Measurements from ENCODE around the gene SPO11.

Gene SPO11

GRCh38 chr20:57290178-57290484 lies 39.5 kb upstream of the SPO11 start:
- no peak for TF ChIP-seq CREB1 (IDR thresholded peaks at IDR 0.05; ENCODE audit: low read depth)
- TF ChIP-seq ZBTB7A (IDR thresholded peaks at IDR 0.05; ENCODE audit: low read depth) = no peak
- TF ChIP-seq NFIC (IDR thresholded peaks at IDR 0.05) = no peak
- no peak for TF ChIP-seq TCF12 (IDR thresholded peaks at IDR 0.05; ENCODE audit: low read depth)
- no peak for TF ChIP-seq YY1 (IDR thresholded peaks at IDR 0.05; ENCODE audit: low read depth)
- TF ChIP-seq FOXM1 (IDR thresholded peaks at IDR 0.05; ENCODE audit: borderline replicate concordance, low read depth) = no peak
- no peak for TF ChIP-seq USF1 (IDR thresholded peaks at IDR 0.05)
- TF ChIP-seq, protein P1, sequence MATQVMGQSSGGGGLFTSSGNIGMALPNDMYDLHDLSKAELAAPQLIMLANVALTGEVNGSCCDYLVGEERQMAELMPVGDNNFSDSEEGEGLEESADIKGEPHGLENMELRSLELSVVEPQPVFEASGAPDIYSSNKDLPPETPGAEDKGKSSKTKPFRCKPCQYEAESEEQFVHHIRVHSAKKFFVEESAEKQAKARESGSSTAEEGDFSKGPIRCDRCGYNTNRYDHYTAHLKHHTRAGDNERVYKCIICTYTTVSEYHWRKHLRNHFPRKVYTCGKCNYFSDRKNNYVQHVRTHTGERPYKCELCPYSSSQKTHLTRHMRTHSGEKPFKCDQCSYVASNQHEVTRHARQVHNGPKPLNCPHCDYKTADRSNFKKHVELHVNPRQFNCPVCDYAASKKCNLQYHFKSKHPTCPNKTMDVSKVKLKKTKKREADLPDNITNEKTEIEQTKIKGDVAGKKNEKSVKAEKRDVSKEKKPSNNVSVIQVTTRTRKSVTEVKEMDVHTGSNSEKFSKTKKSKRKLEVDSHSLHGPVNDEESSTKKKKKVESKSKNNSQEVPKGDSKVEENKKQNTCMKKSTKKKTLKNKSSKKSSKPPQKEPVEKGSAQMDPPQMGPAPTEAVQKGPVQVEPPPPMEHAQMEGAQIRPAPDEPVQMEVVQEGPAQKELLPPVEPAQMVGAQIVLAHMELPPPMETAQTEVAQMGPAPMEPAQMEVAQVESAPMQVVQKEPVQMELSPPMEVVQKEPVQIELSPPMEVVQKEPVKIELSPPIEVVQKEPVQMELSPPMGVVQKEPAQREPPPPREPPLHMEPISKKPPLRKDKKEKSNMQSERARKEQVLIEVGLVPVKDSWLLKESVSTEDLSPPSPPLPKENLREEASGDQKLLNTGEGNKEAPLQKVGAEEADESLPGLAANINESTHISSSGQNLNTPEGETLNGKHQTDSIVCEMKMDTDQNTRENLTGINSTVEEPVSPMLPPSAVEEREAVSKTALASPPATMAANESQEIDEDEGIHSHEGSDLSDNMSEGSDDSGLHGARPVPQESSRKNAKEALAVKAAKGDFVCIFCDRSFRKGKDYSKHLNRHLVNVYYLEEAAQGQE (IDR thresholded peaks at IDR 0.05; ENCODE audit: low read depth) = no peak
- no peak for TF ChIP-seq TAF1 (IDR thresholded peaks at IDR 0.05; ENCODE audit: low read depth)
- TF ChIP-seq RAD21 (IDR thresholded peaks at IDR 0.05; ENCODE audit: low read depth) = no peak
- TF ChIP-seq TEAD4 (IDR thresholded peaks at IDR 0.05) = no peak
- TF ChIP-seq EGR1 (IDR thresholded peaks at IDR 0.05) = no peak
- no peak for TF ChIP-seq MAX (IDR thresholded peaks at IDR 0.05)

DNA sequence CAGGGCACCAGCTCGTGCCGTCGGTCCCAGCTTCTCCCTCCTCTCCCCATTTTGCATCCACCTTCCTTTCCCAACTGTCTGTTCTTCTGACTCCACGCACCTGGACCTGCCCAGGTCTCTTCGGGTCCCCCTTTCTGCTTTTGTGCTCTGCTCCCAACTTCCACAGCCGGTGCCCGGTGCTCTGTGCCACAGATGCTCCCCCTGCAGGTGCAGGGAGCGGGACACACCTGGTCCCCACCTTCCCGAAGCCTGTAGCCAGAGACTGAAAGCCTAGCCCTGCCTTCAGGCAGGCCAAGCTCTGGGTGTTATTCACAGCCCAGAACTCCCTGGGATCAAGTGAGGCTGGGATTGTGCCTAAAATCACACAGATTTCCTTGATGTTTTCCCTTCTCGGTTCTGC lies 38.6 kb upstream of the SPO11 start:
- no peak for TF ChIP-seq ZBTB7A (IDR thresholded peaks at IDR 0.05; ENCODE audit: low read depth)
- TF ChIP-seq YY1 (IDR thresholded peaks at IDR 0.05; ENCODE audit: low read depth) = no peak
- TF ChIP-seq CREB1 (IDR thresholded peaks at IDR 0.05; ENCODE audit: low read depth) = no peak
- TF ChIP-seq TCF12 (IDR thresholded peaks at IDR 0.05; ENCODE audit: low read depth) = no peak
- TF ChIP-seq TAF1 (IDR thresholded peaks at IDR 0.05; ENCODE audit: low read depth) = no peak
- no peak for TF ChIP-seq FOXM1 (IDR thresholded peaks at IDR 0.05; ENCODE audit: borderline replicate concordance, low read depth)
- no peak for TF ChIP-seq NFIC (IDR thresholded peaks at IDR 0.05)
- TF ChIP-seq, protein P1 (IDR thresholded peaks at IDR 0.05; ENCODE audit: low read depth) = no peak
- TF ChIP-seq CEBPB (IDR thresholded peaks at IDR 0.05) = no peak
- no peak for TF ChIP-seq USF1 (IDR thresholded peaks at IDR 0.05)

GRCh38 chr20:57291694-57292093 lies 37.9 kb upstream of the SPO11 start:
- TF ChIP-seq, protein P1 (IDR thresholded peaks at IDR 0.05; ENCODE audit: low read depth) = no peak
- TF ChIP-seq FOXM1 (IDR thresholded peaks at IDR 0.05; ENCODE audit: borderline replicate concordance, low read depth) = no peak
- no peak for TF ChIP-seq RAD21 (IDR thresholded peaks at IDR 0.05; ENCODE audit: low read depth)
- TF ChIP-seq NFIC (IDR thresholded peaks at IDR 0.05) = no peak
- TF ChIP-seq CEBPB (IDR thresholded peaks at IDR 0.05) = no peak
- no peak for TF ChIP-seq TAF1 (IDR thresholded peaks at IDR 0.05; ENCODE audit: low read depth)
- TF ChIP-seq MAX (IDR thresholded peaks at IDR 0.05) = no peak
- TF ChIP-seq EP300 (IDR thresholded peaks at IDR 0.05; ENCODE audit: borderline replicate concordance) = no peak
- no peak for TF ChIP-seq ZBTB7A (IDR thresholded peaks at IDR 0.05; ENCODE audit: low read depth)
- TF ChIP-seq YY1 (IDR thresholded peaks at IDR 0.05; ENCODE audit: low read depth) = no peak
- no peak for TF ChIP-seq TCF12 (IDR thresholded peaks at IDR 0.05; ENCODE audit: low read depth)
- no peak for TF ChIP-seq EGR1 (IDR thresholded peaks at IDR 0.05)
- no peak for TF ChIP-seq USF1 (IDR thresholded peaks at IDR 0.05)
- TF ChIP-seq TEAD4 (IDR thresholded peaks at IDR 0.05) = no peak
- no peak for TF ChIP-seq CREB1 (IDR thresholded peaks at IDR 0.05; ENCODE audit: low read depth)

DNA sequence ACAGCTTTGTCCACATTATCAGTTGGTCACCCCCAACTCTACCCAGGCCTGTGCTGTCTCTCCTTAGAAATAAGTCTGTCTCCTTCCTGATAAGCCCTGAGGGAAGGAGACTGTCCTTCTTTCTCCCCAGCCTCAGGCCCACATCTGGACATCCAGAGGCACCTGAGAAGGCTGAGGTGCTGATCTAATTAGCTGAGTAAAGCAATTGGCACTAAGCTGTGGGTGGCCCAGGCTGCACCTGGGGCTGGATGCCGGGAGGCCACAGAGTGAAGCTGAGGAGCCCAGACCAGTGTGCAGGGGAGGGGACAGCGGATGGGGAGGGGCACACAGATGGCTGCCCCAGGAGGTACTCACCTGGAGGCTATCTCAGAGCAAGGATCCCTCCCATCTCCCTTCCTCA lies 37.0 kb upstream of the SPO11 start:
- TF ChIP-seq EGR1 (IDR thresholded peaks at IDR 0.05) = no peak
- TF ChIP-seq TCF12 (IDR thresholded peaks at IDR 0.05; ENCODE audit: low read depth) = no peak
- no peak for TF ChIP-seq TEAD4 (IDR thresholded peaks at IDR 0.05)
- TF ChIP-seq USF1 (IDR thresholded peaks at IDR 0.05) = no peak
- TF ChIP-seq CEBPB (IDR thresholded peaks at IDR 0.05) = no peak
- TF ChIP-seq, protein P1 (IDR thresholded peaks at IDR 0.05; ENCODE audit: low read depth) = no peak
- no peak for TF ChIP-seq EP300 (IDR thresholded peaks at IDR 0.05; ENCODE audit: borderline replicate concordance)
- no peak for TF ChIP-seq CREB1 (IDR thresholded peaks at IDR 0.05; ENCODE audit: low read depth)
- TF ChIP-seq RAD21 (IDR thresholded peaks at IDR 0.05; ENCODE audit: low read depth) = no peak
- no peak for TF ChIP-seq FOXM1 (IDR thresholded peaks at IDR 0.05; ENCODE audit: borderline replicate concordance, low read depth)
- no peak for TF ChIP-seq TAF1 (IDR thresholded peaks at IDR 0.05; ENCODE audit: low read depth)
- no peak for TF ChIP-seq ZBTB7A (IDR thresholded peaks at IDR 0.05; ENCODE audit: low read depth)

All from Ishikawa (cell line).